Breast epithelium (tissue), 4 donors: Measurements from ENCODE around the gene SLC39A7. TPM values are rescaled to one million over a fixed set of nuclear protein-coding genes. Genes with fewer than 3 reads are reported as not detected.

Experiments used
- DNase-seq, 2 donors: peaks; one replicate each; pipeline ENCODE4 v3.0.0-alpha.2; 2019; ENCODE audit warnings: low spot score in 2 of 2
- H3K27ac ChIP-seq, 2 donors: fragments of 200-600 bp; sonication (generic) in 1 of 2; one replicate each; pipeline ENCODE4 v1.5.1; 2016 to 2019; ENCODE audit warnings: mild to moderate bottlenecking in 1 of 2
- H3K27me3 ChIP-seq, 2 donors: fragments of 200-600 bp; sonication (generic) in 1 of 2; one replicate each; pipeline versions ENCODE4 v1.5.1 to v1.6.0; 2017 to 2019; ENCODE audit warnings: control low read depth in 1 of 2, mild to moderate bottlenecking in 1 of 2
- H3K36me3 ChIP-seq: fragments of 200-600 bp; one replicate; pipeline ENCODE4 v1.5.1; 2019
- H3K4me1 ChIP-seq, 2 donors: fragments of 200-600 bp; sonication (generic); one replicate each; pipeline ENCODE4 v1.5.1; 2016 to 2019; ENCODE audit warnings: control low read depth in 1 of 2
- H3K4me3 ChIP-seq, 3 donors: fragments of 200-600 bp; sonication (generic); 1 replicate in 2 of 3; 2 replicates in 1 of 3; pipeline ENCODE4 v1.5.1; 2016 to 2019; ENCODE audit warnings: mild to moderate bottlenecking in 3 of 3, moderate library complexity in 2 of 3
- H3K9me3 ChIP-seq, 2 donors: fragments of 200-600 bp; sonication (generic) in 1 of 2; one replicate each; pipeline ENCODE4 v1.5.1; 2016 to 2019; ENCODE audit warnings: control low read depth in 1 of 2
- CTCF ChIP-seq, 3 donors: fragments of 450-650 bp; IDR thresholded peaks; one replicate each; pipeline ENCODE4 v1.5.1; 2016 to 2017; ENCODE audit warnings: antibody characterized with exemption in 3 of 3, mild to moderate bottlenecking in 3 of 3, moderate library complexity in 3 of 3
- POLR2A ChIP-seq: fragments of 450-650 bp; IDR thresholded peaks from one replicate; pipeline ENCODE4 v1.6.1; 2016; ENCODE audit warnings: antibody characterized with exemption, mild to moderate bottlenecking, moderate library complexity
- POLR2AphosphoS5 ChIP-seq, 3 donors: sonication (generic); formaldehyde crosslinking; IDR thresholded peaks; one replicate each; pipeline ENCODE4 v1.6.1; 2017; ENCODE audit warnings: antibody characterized with exemption in 3 of 3
- intact Hi-C: fragments of 100-400 bp; cut with DNase I; formaldehyde crosslinking; loops from one replicate; pipeline ENCODE4 v1.15.1; 2023; ENCODE audit warnings: low total_unique reads
- total RNA-seq, 3 donors: library from RNA; depleted of rRNA; stranded (reverse); fragments of >200 nt; gene quantifications; one replicate each; pipeline ENCODE4 v1.1.0, GENCODE V29; 2016

SLC39A7 gene
- total RNA-seq, result 10 to 100 TPM; 55.0 to 79.3 (median 74.1) TPM

GRCh38 chr6:33200219-33201146 lies at the start of gene SLC39A7, which contains the start of gene RXRB:
TSS of gene SLC39A7 (plus strand) at chr6:33200867. CDS start at chr6:33201246, 379 bp downstream.
TSS of gene RXRB (minus strand) at chr6:33200665. CDS start at chr6:33200476, 189 bp downstream.
- intact Hi-C loops, result no loop called here
- TF ChIP-seq POLR2AphosphoS5 (IDR thresholded peaks at IDR 0.05), result peak; percentile 61 to 86 (median 79)
- no peak for TF ChIP-seq CTCF (IDR thresholded peaks at IDR 0.05)
- peak; percentile 48 for TF ChIP-seq POLR2A
- Histone ChIP-seq H3K9me3 (no peaks in the 10 kb centered on the region), H3K4me3 (peak within 1 kb of the TSS; percentile 61 to 94 (median 92)), H3K27me3 (no peaks in the 10 kb centered on the region), H3K4me1 (peaks cover 10 to 37% of the 10 kb centered on the region in 2 donors), H3K27ac (peak within 1 kb of the TSS; percentile 98 to 99), H3K36me3 (no peaks in the 10 kb centered on the region)
- DNase-seq, result peak; percentile 99 to 100

- Histone ChIP-seq H3K36me3 (no peaks in the 10 kb centered on the region), H3K27me3 (peaks cover 0 to 5% of the 10 kb centered on the region in 2 donors), H3K4me3 (no peak overlapping the region), H3K4me1 (no peaks in the 10 kb centered on the region), H3K27ac (no peak overlapping the region), H3K9me3 (peaks cover 6 to 9% of the 10 kb centered on the region in 2 donors)
- intact Hi-C loops, result no loop called here
- no peak for DNase-seq
- TF ChIP-seq POLR2A, result no peak
- TF ChIP-seq CTCF (IDR thresholded peaks at IDR 0.05), result no peak
- TF ChIP-seq POLR2AphosphoS5 (IDR thresholded peaks at IDR 0.05), result no peak
These were observed 49.6 kb upstream of the SLC39A7 start for GRCh38 chr6:33151050-33151449.

- Histone ChIP-seq H3K9me3 (peaks cover 6 to 9% of the 10 kb centered on the region in 2 donors), H3K4me3 (no peak overlapping the region), H3K4me1 (no peaks in the 10 kb centered on the region), H3K27ac (no peak overlapping the region), H3K36me3 (no peaks in the 10 kb centered on the region), H3K27me3 (no peaks in the 10 kb centered on the region)
- TF ChIP-seq POLR2AphosphoS5 (IDR thresholded peaks at IDR 0.05), result no peak
- TF ChIP-seq POLR2A, result no peak
- TF ChIP-seq CTCF (IDR thresholded peaks at IDR 0.05), result no peak
- intact Hi-C loops, result no loop called here
- no peak for DNase-seq
These were observed 46.3 kb upstream of the SLC39A7 start for GRCh38 chr6:33154349-33154748.

- no peak for DNase-seq
These were observed 44.1 kb upstream of the SLC39A7 start for GRCh38 chr6:33156561-33156960.

More at GRCh38 chr6:33156561-33156960, 44.1 kb upstream of the SLC39A7 start:
- no peaks in the 10 kb centered on the region for H3K27me3 ChIP-seq
- H3K36me3 ChIP-seq, result no peaks in the 10 kb centered on the region
- no peak overlapping the region for H3K27ac ChIP-seq
- H3K4me1 ChIP-seq, result peaks cover under 1 to 4% of the 10 kb centered on the region in 2 donors
- intact Hi-C loops, result no loop called here
- peaks cover 6 to 8% of the 10 kb centered on the region in 2 donors for H3K9me3 ChIP-seq
- no peak overlapping the region for H3K4me3 ChIP-seq
- TF ChIP-seq POLR2A (no peak), CTCF (IDR thresholded peaks at IDR 0.05) (no peak), POLR2AphosphoS5 (IDR thresholded peaks at IDR 0.05) (no peak)
